ENCODE measurements around the gene PMEPA1.

PMEPA1 gene

DNA sequence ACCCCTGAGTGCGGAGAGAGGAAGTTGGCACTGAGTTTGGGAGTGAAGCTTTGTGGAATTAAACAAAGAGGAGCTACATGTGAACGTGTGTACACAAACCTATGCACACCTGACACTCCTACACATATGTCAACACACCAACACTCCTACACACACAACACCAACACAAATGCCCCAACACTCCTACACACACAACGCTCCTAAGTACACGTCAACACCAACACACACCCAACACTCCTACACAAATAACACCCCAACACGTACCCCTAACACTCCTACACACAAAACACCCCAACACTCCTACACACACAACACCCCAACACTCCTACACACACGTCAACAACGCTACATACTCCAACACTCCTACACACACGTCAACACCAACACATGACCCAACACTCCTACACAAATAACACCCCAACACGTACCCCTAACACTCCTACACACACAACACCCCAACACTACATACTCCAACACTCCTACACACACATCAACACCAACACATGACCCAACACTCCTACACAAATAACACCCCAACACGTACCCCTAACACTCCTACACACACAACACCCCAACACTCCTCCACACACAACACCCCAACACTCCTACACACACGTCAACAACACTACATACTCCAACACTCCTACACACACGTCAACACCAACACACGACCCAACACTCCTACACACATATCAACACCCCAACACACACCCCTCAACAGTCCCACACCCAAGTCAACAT lies 49.5 kb downstream of the PMEPA1 start:
- H3K36me3 ChIP-seq: peaks cover 15% of the 10 kb centered on the region

DNA sequence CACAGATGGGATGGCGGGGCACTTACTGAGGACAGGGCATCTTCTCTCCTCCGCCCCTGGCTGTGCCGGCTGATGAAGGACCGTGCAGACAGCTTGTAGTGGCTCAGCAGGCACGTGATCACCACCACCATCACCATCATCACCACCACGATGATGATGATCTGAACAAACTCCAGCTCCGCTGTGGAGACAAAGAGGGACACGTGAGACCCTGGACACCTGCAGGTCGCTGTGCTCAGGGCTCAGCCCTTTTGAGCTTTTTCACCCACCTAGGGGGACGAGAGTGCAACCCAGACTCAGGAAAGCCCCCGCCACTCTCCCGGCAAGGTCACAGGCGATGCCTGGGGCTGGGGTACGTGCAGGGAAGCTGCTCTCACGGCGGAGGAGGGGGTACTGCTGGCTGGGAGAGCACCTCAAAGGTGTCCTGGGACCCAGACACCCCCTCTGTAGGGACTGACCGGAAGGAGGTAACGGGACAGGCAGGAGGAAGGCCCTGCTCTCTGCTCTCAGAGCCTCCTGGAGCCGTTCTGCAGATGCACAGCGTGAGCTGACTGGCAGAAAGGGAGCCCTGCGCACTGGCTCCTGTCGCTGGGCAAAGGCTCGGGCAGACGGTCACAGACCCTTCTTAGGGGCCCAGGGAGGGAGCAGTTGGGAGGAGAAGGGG lies 50.2 kb downstream of the PMEPA1 start:
- H3K27me3 ChIP-seq (ENCODE audit: insufficient read depth, low read depth, severe bottlenecking): no peaks in the 10 kb centered on the region
- no peak overlapping the region for H3K4me3 ChIP-seq (ENCODE audit: low read depth, low read length)
- no peak for DNase-seq
- no peaks in the 10 kb centered on the region for H3K9me3 ChIP-seq (ENCODE audit: severe bottlenecking)
- H3K36me3 ChIP-seq: peaks cover 15% of the 10 kb centered on the region
- TF ChIP-seq CTCF (IDR thresholded peaks at IDR 0.05; ENCODE audit: low read depth, low read length): no peak
- H3K27ac ChIP-seq: no peak overlapping the region

More for the DNA sequence above, 49.5 kb downstream of the PMEPA1 start:
- DNase-seq: no peak
- Histone ChIP-seq H3K27me3 (ENCODE audit: insufficient read depth, low read depth, severe bottlenecking) (no peaks in the 10 kb centered on the region), H3K27ac (no peak overlapping the region), H3K4me3 (ENCODE audit: low read depth, low read length) (no peak overlapping the region), H3K9me3 (ENCODE audit: severe bottlenecking) (no peaks in the 10 kb centered on the region)
- TF ChIP-seq CTCF (IDR thresholded peaks at IDR 0.05; ENCODE audit: low read depth, low read length): no peak

DNA sequence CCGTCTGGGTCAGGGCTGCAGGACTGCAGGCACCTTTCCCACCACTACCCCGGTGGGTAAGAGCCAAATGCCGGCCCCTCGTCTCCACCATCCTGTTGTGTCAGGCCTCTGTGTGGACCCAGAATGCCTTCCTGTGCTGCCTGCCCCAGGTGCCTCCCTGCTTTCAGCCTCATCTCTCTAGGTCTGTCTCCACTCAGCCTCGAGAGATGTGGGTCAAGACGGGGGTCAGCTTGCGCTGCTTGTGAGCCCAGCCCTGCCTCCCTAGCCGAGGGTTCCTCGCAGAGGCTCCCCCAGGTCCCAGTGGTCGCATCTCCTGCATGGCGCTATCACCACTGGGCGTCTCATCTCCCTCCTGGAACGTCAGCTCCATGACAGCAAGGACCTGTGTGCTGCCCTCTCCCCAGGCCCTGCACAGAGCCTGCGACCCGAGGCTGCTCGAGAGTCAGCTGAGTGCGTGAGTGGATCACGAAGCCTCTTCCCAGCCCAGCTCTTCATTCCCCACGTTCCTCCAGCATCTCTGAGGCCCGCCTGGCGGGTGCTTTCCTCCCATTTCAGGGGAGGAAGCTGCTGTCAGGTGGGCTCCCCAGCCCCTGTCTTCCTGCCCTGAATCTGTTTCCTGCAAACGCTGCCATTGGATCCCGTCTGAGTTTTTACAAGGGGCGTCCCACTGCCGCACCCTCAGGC lies 50.8 kb downstream of the PMEPA1 start:
- no peak for TF ChIP-seq CTCF (IDR thresholded peaks at IDR 0.05; ENCODE audit: low read depth, low read length)
- peak; percentile 4 for DNase-seq
- peaks cover 15% of the 10 kb centered on the region for H3K36me3 ChIP-seq
- H3K4me3 ChIP-seq (ENCODE audit: low read depth, low read length): no peak overlapping the region
- H3K27ac ChIP-seq: no peak overlapping the region
- no peaks in the 10 kb centered on the region for H3K9me3 ChIP-seq (ENCODE audit: severe bottlenecking)
- no peaks in the 10 kb centered on the region for H3K27me3 ChIP-seq (ENCODE audit: insufficient read depth, low read depth, severe bottlenecking)

- H3K27me3 ChIP-seq (ENCODE audit: insufficient read depth, low read depth, severe bottlenecking): no peaks in the 10 kb centered on the region
- TF ChIP-seq CTCF (IDR thresholded peaks at IDR 0.05; ENCODE audit: low read depth, low read length): no peak
- peaks cover 15% of the 10 kb centered on the region for H3K36me3 ChIP-seq
- peak; percentile 3 for DNase-seq
- H3K27ac ChIP-seq: no peak overlapping the region
- no peaks in the 10 kb centered on the region for H3K9me3 ChIP-seq (ENCODE audit: severe bottlenecking)
- H3K4me3 ChIP-seq (ENCODE audit: low read depth, low read length): no peak overlapping the region
Observed at GRCh38 chr20:57658447-57658832, 51.4 kb downstream of the PMEPA1 start.

DNA sequence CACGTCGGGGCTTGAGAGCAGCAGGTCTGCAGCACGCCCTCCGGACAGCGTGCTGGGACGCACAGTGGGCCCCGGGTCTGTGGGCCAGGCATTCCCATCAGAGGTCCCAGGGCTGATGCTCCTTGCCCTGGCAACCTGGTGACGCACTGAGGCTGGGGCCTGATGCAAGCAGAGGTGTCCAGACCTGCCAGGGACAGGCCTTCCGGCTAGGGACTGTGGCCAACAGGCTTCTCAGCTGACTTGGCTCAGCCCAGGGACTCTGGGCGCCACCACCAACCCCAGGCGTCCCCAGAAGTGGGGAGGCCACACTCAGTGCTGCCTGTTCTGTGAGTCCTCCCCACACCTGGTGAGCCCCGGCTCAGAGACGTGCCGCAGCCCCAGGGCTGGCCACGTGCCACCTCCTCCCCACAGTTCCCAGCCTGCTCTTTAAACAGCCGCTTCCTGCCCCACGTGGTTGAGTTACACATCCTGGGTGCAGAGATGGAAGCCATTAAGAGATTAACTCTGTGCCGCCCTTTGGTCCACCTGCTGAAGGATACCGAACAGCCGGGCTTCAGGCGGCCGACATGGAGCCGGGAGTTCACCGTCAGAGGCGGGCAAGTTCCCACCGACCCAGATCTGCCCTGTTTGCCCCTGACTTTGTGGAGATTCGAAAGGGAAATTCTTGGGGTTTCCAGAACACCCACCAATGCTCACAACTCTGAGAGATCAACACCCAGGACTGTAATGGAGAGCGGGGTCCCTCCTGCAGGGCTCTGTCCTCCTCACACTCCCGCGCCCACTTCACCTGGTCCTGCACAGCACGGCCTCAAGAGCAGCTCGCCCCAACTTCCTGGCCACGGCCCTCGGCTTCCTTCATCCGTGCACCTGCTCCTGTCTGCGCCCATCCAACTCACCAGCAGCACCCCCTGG lies 52.0 kb downstream of the PMEPA1 start:
- TF ChIP-seq CTCF (IDR thresholded peaks at IDR 0.05; ENCODE audit: low read depth, low read length): no peak
- Histone ChIP-seq H3K36me3 (peaks cover 15% of the 10 kb centered on the region), H3K4me3 (ENCODE audit: low read depth, low read length) (no peak overlapping the region), H3K27me3 (ENCODE audit: insufficient read depth, low read depth, severe bottlenecking) (no peaks in the 10 kb centered on the region), H3K9me3 (ENCODE audit: severe bottlenecking) (no peaks in the 10 kb centered on the region), H3K27ac (no peak overlapping the region)
- peak; percentile 34 for DNase-seq
